A549 (cell line): ENCODE results near the gene NFIA.

Experiments
- CHD2 ChIP-seq: fragments of 150-350 bp; IDR thresholded peaks from 2 replicates; pipeline ENCODE4 v1.6.1; 2014; ENCODE audit warnings: low read length; ENCODE audit not compliant: partially characterized antibody
- CTCF ChIP-seq: fragments of >200 bp; sonication (Bioruptor Twin); formaldehyde crosslinking; IDR thresholded peaks from 3 replicates; pipeline ENCODE4 v1.5.1; 2016
- HOXA7 ChIP-seq: fragments of 250-450 bp; sonication (Bioruptor Pico); IDR thresholded peaks from 2 replicates; pipeline ENCODE4 v1.5.0; 2020; ENCODE audit warnings: mild to moderate bottlenecking, moderate library complexity

GRCh38 chr1:61052395-61053225 lies 29.8 kb upstream of the NFIA start:
- TF ChIP-seq HOXA7 (CRISPR knock-in tag) (no peak), CHD2 (no peak), CTCF (no peak)
